ENCODE measurements around the gene ARHGAP9.

DNA sequence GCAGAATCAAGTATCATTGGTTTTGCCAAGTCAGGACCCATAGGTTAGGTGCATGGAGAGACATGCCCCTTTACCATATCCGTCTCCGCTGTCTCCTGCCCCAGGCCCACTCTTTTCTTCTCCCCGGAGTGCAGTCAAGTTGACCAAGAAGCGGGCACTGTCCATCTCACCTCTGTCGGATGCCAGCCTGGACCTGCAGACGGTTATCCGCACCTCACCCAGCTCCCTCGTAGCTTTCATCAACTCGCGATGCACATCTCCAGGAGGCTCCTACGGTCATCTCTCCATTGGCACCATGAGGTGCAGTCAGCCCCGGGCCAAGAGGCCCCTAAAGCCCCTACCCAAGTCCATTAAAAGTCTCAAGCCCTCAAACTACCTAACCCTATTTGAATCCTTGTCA is 15.1 kb downstream of the ARHGAP9 start:
- TF ChIP-seq, protein P1, sequence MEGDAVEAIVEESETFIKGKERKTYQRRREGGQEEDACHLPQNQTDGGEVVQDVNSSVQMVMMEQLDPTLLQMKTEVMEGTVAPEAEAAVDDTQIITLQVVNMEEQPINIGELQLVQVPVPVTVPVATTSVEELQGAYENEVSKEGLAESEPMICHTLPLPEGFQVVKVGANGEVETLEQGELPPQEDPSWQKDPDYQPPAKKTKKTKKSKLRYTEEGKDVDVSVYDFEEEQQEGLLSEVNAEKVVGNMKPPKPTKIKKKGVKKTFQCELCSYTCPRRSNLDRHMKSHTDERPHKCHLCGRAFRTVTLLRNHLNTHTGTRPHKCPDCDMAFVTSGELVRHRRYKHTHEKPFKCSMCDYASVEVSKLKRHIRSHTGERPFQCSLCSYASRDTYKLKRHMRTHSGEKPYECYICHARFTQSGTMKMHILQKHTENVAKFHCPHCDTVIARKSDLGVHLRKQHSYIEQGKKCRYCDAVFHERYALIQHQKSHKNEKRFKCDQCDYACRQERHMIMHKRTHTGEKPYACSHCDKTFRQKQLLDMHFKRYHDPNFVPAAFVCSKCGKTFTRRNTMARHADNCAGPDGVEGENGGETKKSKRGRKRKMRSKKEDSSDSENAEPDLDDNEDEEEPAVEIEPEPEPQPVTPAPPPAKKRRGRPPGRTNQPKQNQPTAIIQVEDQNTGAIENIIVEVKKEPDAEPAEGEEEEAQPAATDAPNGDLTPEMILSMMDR (IDR thresholded peaks at IDR 0.05; ENCODE audit: low read length) = no peak
- TF ChIP-seq EZH2 (optimal IDR thresholded peaks at IDR 0.05; ENCODE audit: low read depth, low read length) (no peak), EZH2phosphoT487 (IDR thresholded peaks at IDR 0.05; ENCODE audit: low read length) (no peak)

Data from MM.1S (cell line).